Measurements from ENCODE around the gene ATXN7L2. TPM values are rescaled to one million over a fixed set of nuclear protein-coding genes. Genes with fewer than 3 reads are reported as not detected.

The ATXN7L2 gene
- total RNA-seq = 10 to 100 TPM in 1 of 4 donors, 1 to 10 TPM in 3; 4.4 to 14.1 (median 8.4) TPM
- 1 to 10 TPM; 5.1 to 5.2 (median 5.1) TPM for polyA plus RNA-seq
- long read RNA-seq, donor 1, partial matches to known transcripts = 2 of 3 reads
- long read RNA-seq, donor 1, other reads (novel, unspliced or antisense) = 1 of 3 reads
- long read RNA-seq, donor 2, partial matches to known transcripts = 3 of 5 reads
- long read RNA-seq, donor 2, other reads (novel, unspliced or antisense) = 2 of 5 reads

- peak; percentile 83 to 87 (median 86) for ATAC-seq
- H3K9me3 ChIP-seq = no peaks in the 10 kb centered on the region
Measured at GRCh38 chr1:109483672-109484518, at the start of gene ATXN7L2. TSS of gene ATXN7L2 (plus strand) at chr1:109483905. CDS start at chr1:109483954, 49 bp downstream.

GRCh38 chr1:109434484-109434883 is 49.2 kb upstream of the ATXN7L2 start:
- Histone ChIP-seq H3K27ac (no peak overlapping the region), H3K4me1 (peaks cover 11% of the 10 kb centered on the region), H3K9me3 (no peaks in the 10 kb centered on the region), H3K36me3 (ENCODE audit: insufficient read depth in 1 of 2, low read depth in 1 of 2) (no peaks in the 10 kb centered on the region), H3K4me3 (no peak overlapping the region), H3K27me3 (ENCODE audit: insufficient read depth in 3 of 3, low read length in 2 of 3) (no peaks in the 10 kb centered on the region)
- TF ChIP-seq CTCF (IDR thresholded peaks at IDR 0.05) = no peak
- intact Hi-C loops (cut with DNase I) = no loop called here
- ATAC-seq (no peak), DNase-seq (no peak)
- 79 to 92% (median 80%) methylated on average over 1 of the region's 1 CpG for WGBS, 3 donors

More at GRCh38 chr1:109483672-109484518, at the start of gene ATXN7L2:
- peak; percentile 93 to 97 for DNase-seq
- Histone ChIP-seq H3K27ac (peak within 1 kb of the TSS; percentile 98), H3K27me3 (ENCODE audit: insufficient read depth in 3 of 3, low read length in 2 of 3) (no peaks in the 10 kb centered on the region), H3K4me3 (peak within 1 kb of the TSS; percentile 85), H3K4me1 (peaks cover 46% of the 10 kb centered on the region), H3K36me3 (ENCODE audit: insufficient read depth in 1 of 2, low read depth in 1 of 2) (peaks cover 0 to 68% of the 10 kb centered on the region in 2 donors)
- TF ChIP-seq CTCF (IDR thresholded peaks at IDR 0.05) = no peak
- WGBS, 3 donors = 1% methylated on average over 19 to 73 of the region's 73 CpGs
- intact Hi-C loops (cut with DNase I) = no loop called here

GRCh38 chr1:109438798-109439297 is 44.9 kb upstream of the ATXN7L2 start:
- no peaks in the 10 kb centered on the region for H3K9me3 ChIP-seq
- H3K27ac ChIP-seq = peak overlapping the region; percentile 61
- H3K36me3 ChIP-seq (ENCODE audit: insufficient read depth in 1 of 2, low read depth in 1 of 2) = no peaks in the 10 kb centered on the region
- peaks cover 0 to 15% (median 0%) of the 10 kb centered on the region in 3 donors for H3K27me3 ChIP-seq (ENCODE audit: insufficient read depth in 3 of 3, low read length in 2 of 3)
- WGBS, 3 donors = 46 to 55% (median 50%) methylated on average over 3 of the region's 3 CpGs
- ATAC-seq = peak; percentile 97 to 99 (median 98)
- no peak for TF ChIP-seq CTCF (IDR thresholded peaks at IDR 0.05)
- H3K4me3 ChIP-seq = no peak overlapping the region
- intact Hi-C loops (cut with DNase I) = no loop called here
- peaks cover 12% of the 10 kb centered on the region for H3K4me1 ChIP-seq
- no peak for DNase-seq

GRCh38 chr1:109441069-109441468 is 42.6 kb upstream of the ATXN7L2 start:
- ATAC-seq = no peak
- H3K9me3 ChIP-seq = no peaks in the 10 kb centered on the region
- no peak for DNase-seq
- H3K36me3 ChIP-seq (ENCODE audit: insufficient read depth in 1 of 2, low read depth in 1 of 2) = no peaks in the 10 kb centered on the region
- peaks cover 0 to 15% (median 2%) of the 10 kb centered on the region in 3 donors for H3K27me3 ChIP-seq (ENCODE audit: insufficient read depth in 3 of 3, low read length in 2 of 3)
- intact Hi-C loops (cut with DNase I) = loop anchor here in 1 of 2 donors (1.0 kb wide), 1 partner anchor 14 kb away; no protein-coding TSS in a partner anchor
- WGBS, 3 donors = 34 to 57% (median 42%) methylated on average over 1 of the region's 1 CpG
- peaks cover 12% of the 10 kb centered on the region for H3K4me1 ChIP-seq
- no peak overlapping the region for H3K4me3 ChIP-seq
- no peak overlapping the region for H3K27ac ChIP-seq
- TF ChIP-seq CTCF (IDR thresholded peaks at IDR 0.05) = no peak

Data from psoas muscle (tissue), 8 donors.